Measurements from ENCODE around the gene CSGALNACT2. TPM values are rescaled to one million over a fixed set of nuclear protein-coding genes. Genes with fewer than 3 reads are reported as not detected.

CSGALNACT2 gene
- total RNA-seq, 1 experiment from 2014 or later = 8.9 TPM

GRCh38 chr10:43212043-43212721 lies 73.9 kb downstream of the CSGALNACT2 start:
- H2AFZ ChIP-seq (ENCODE audit: low read length) = no peak overlapping the region
- H3K4me1 ChIP-seq (ENCODE audit: insufficient read depth, low read length) = no peaks in the 10 kb centered on the region
- H4K91ac ChIP-seq (ENCODE audit: insufficient read length, low read depth, low read length) = no peak overlapping the region
- H3K56ac ChIP-seq (ENCODE audit: insufficient read length, low read depth, low read length) = no peak overlapping the region
- no peaks in the 10 kb centered on the region for H3K27me3 ChIP-seq (ENCODE audit: insufficient read depth, low read length)
- H3K23ac ChIP-seq (ENCODE audit: insufficient read length, low read depth, low read length) = no peak overlapping the region
- no peak overlapping the region for H3K18ac ChIP-seq (ENCODE audit: insufficient read length, low read depth, low read length)
- H3K79me1 ChIP-seq (ENCODE audit: insufficient read depth, low read depth, low read length, poor library complexity, severe bottlenecking) = no peaks in the 10 kb centered on the region
- H4K20me1 ChIP-seq (ENCODE audit: control insufficient read depth, insufficient read depth, insufficient read length) = no peaks in the 10 kb centered on the region
- H2AK5ac ChIP-seq (ENCODE audit: insufficient read length, low read length) = no peak overlapping the region
- no peak overlapping the region for H3K4me2 ChIP-seq (ENCODE audit: insufficient read depth, insufficient read length, low read length)
- H3K9ac ChIP-seq (ENCODE audit: extremely low read depth, insufficient read length, low read length) = no peak overlapping the region
- no peak for DNase-seq
- H2BK20ac ChIP-seq (ENCODE audit: low read depth, low read length, poor library complexity, severe bottlenecking) = no peak overlapping the region
- no peak overlapping the region for H3K4ac ChIP-seq (ENCODE audit: low read depth, low read length)
- H4K8ac ChIP-seq (replicated peaks; ENCODE audit: insufficient read length, low read depth, low read length) = no peak overlapping the region
- no peak overlapping the region for H3K4me3 Mint-ChIP-seq
- no peak for TF ChIP-seq CTCF (conservative IDR thresholded peaks at IDR 0.05)
- H3K9me3 ChIP-seq (ENCODE audit: control insufficient read depth, low read depth, low read length) = no peaks in the 10 kb centered on the region
- H3K9me3 Mint-ChIP-seq = no peaks in the 10 kb centered on the region
- H2BK15ac ChIP-seq (ENCODE audit: low read depth, low read length) = no peak overlapping the region
- no peak overlapping the region for H4K5ac ChIP-seq (ENCODE audit: insufficient read length, low read depth, low read length)
- no peak overlapping the region for H2BK12ac ChIP-seq (ENCODE audit: insufficient read length, low read depth, low read length)
- no peaks in the 10 kb centered on the region for H3K23me2 ChIP-seq (ENCODE audit: insufficient read length, low read depth, low read length, poor library complexity, severe bottlenecking)
- H2BK120ac ChIP-seq (ENCODE audit: low read depth, low read length, poor library complexity, severe bottlenecking) = no peak overlapping the region
- H3K27ac Mint-ChIP-seq = no peak overlapping the region
- H2BK5ac ChIP-seq (ENCODE audit: insufficient read length, low read length) = no peak overlapping the region
- WGBS (ENCODE audit: extremely low coverage, insufficient read length, low lambda C conversion rate) = no CpG with 5 or more reads among the region's 13 CpGs
- H3K36me3 Mint-ChIP-seq (ENCODE audit: insufficient read depth in 1 of 3, low read depth in 3 of 3) = no peaks in the 10 kb centered on the region
- H3K4me1 Mint-ChIP-seq = peaks cover 5 to 7% of the 10 kb centered on the region in 2 experiments
- peaks cover 1% of the 10 kb centered on the region for H3K27me3 Mint-ChIP-seq (ENCODE audit: low read depth)
- H3K79me2 ChIP-seq (ENCODE audit: insufficient read depth, low read length) = no peaks in the 10 kb centered on the region
- no peak overlapping the region for H3K14ac ChIP-seq (ENCODE audit: insufficient read depth, low read length)
- H3T11ph ChIP-seq (ENCODE audit: low read length) = no peak overlapping the region
- H3K27ac ChIP-seq (ENCODE audit: insufficient read length, low read depth, low read length) = no peak overlapping the region
